ENCODE data around the gene UBTF.

The UBTF gene

GRCh38 chr17:44170135-44170498 is 49.4 kb downstream of the UBTF start:
- no peak overlapping the region for H3K4me3 ChIP-seq (ENCODE audit: low read length)
- no peak overlapping the region for H3K9ac ChIP-seq (ENCODE audit: low read length)
- peaks cover 17% of the 10 kb centered on the region for H3K4me1 ChIP-seq (ENCODE audit: low read length)
- no peaks in the 10 kb centered on the region for H3K36me3 ChIP-seq (replicated peaks; ENCODE audit: low read depth, low read length)
- H3K79me2 ChIP-seq (ENCODE audit: low read length): no peaks in the 10 kb centered on the region
- TF ChIP-seq CTCF (IDR thresholded peaks at IDR 0.05; ENCODE audit: low read depth, low read length) (no peak), EZH2phosphoT487 (IDR thresholded peaks at IDR 0.05; ENCODE audit: low read depth) (no peak)
- H2AFZ ChIP-seq (ENCODE audit: low read depth, low read length): no peak overlapping the region
- no peaks in the 10 kb centered on the region for H4K20me1 ChIP-seq (ENCODE audit: insufficient read depth, low read length)
- H3K27me3 ChIP-seq (ENCODE audit: low read depth, low read length): no peaks in the 10 kb centered on the region; the same call in 1 of the 2 replicates
- H3K4me2 ChIP-seq (ENCODE audit: low read length): peak overlapping the region; percentile 38; the same call in 1 of the 2 replicates
- H3K27ac ChIP-seq (ENCODE audit: low read length): no peak overlapping the region
- H3K9me3 ChIP-seq (ENCODE audit: insufficient read depth, low read length): no peaks in the 10 kb centered on the region

GRCh38 chr17:44167181-44167861 is 52.2 kb downstream of the UBTF start:
- H3K9me3 ChIP-seq (ENCODE audit: insufficient read depth, low read length): no peaks in the 10 kb centered on the region
- H3K4me1 ChIP-seq (ENCODE audit: low read length): peaks cover 17% of the 10 kb centered on the region
- TF ChIP-seq CTCF (IDR thresholded peaks at IDR 0.05; ENCODE audit: low read depth, low read length) (no peak), EZH2phosphoT487 (IDR thresholded peaks at IDR 0.05; ENCODE audit: low read depth) (no peak)
- no peaks in the 10 kb centered on the region for H3K79me2 ChIP-seq (ENCODE audit: low read length)
- H4K20me1 ChIP-seq (ENCODE audit: insufficient read depth, low read length): no peaks in the 10 kb centered on the region
- H3K4me3 ChIP-seq (ENCODE audit: low read length): no peak overlapping the region
- H3K27ac ChIP-seq (ENCODE audit: low read length): no peak overlapping the region
- H3K4me2 ChIP-seq (ENCODE audit: low read length): no peak overlapping the region
- no peak overlapping the region for H3K9ac ChIP-seq (ENCODE audit: low read length)
- H2AFZ ChIP-seq (ENCODE audit: low read depth, low read length): no peak overlapping the region
- no peaks in the 10 kb centered on the region; the same call in 1 of the 2 replicates for H3K27me3 ChIP-seq (ENCODE audit: low read depth, low read length)
- no peaks in the 10 kb centered on the region for H3K36me3 ChIP-seq (replicated peaks; ENCODE audit: low read depth, low read length)

GRCh38 chr17:44164476-44164875 is 55.0 kb downstream of the UBTF start:
- H2AFZ ChIP-seq (ENCODE audit: low read depth, low read length): no peak overlapping the region
- no peak overlapping the region for H3K27ac ChIP-seq (ENCODE audit: low read length)
- H3K9ac ChIP-seq (ENCODE audit: low read length): no peak overlapping the region
- H4K20me1 ChIP-seq (ENCODE audit: insufficient read depth, low read length): no peaks in the 10 kb centered on the region
- no peak for TF ChIP-seq CTCF (IDR thresholded peaks at IDR 0.05; ENCODE audit: low read depth, low read length)
- H3K9me3 ChIP-seq (ENCODE audit: insufficient read depth, low read length): no peaks in the 10 kb centered on the region
- H3K79me2 ChIP-seq (ENCODE audit: low read length): no peaks in the 10 kb centered on the region
- peaks cover 9% of the 10 kb centered on the region for H3K4me1 ChIP-seq (ENCODE audit: low read length)
- no peak overlapping the region for H3K4me3 ChIP-seq (ENCODE audit: low read length)
- H3K4me2 ChIP-seq (ENCODE audit: low read length): no peak overlapping the region
- H3K27me3 ChIP-seq (ENCODE audit: low read depth, low read length): no peaks in the 10 kb centered on the region
- H3K36me3 ChIP-seq (replicated peaks; ENCODE audit: low read depth, low read length): no peaks in the 10 kb centered on the region

- no peaks in the 10 kb centered on the region for H3K79me2 ChIP-seq (ENCODE audit: low read length)
- TF ChIP-seq CTCF (IDR thresholded peaks at IDR 0.05; ENCODE audit: low read depth, low read length) (no peak), EZH2phosphoT487 (IDR thresholded peaks at IDR 0.05; ENCODE audit: low read depth) (no peak)
These were observed 59.8 kb downstream of the UBTF start for GRCh38 chr17:44159519-44160210.

More at GRCh38 chr17:44159519-44160210, 59.8 kb downstream of the UBTF start:
- Histone ChIP-seq H3K27me3 (ENCODE audit: low read depth, low read length) (no peaks in the 10 kb centered on the region), H3K4me3 (ENCODE audit: low read length) (no peak overlapping the region), H4K20me1 (ENCODE audit: insufficient read depth, low read length) (no peaks in the 10 kb centered on the region), H3K4me1 (ENCODE audit: low read length) (peaks cover 12% of the 10 kb centered on the region), H3K27ac (ENCODE audit: low read length) (peak overlapping the region; percentile 47), H3K4me2 (ENCODE audit: low read length) (peak overlapping the region; percentile 20; the same call in 1 of the 2 replicates), H3K36me3 (replicated peaks; ENCODE audit: low read depth, low read length) (peaks cover 17% of the 10 kb centered on the region), H3K9ac (ENCODE audit: low read length) (no peak overlapping the region), H3K9me3 (ENCODE audit: insufficient read depth, low read length) (no peaks in the 10 kb centered on the region), H2AFZ (ENCODE audit: low read depth, low read length) (no peak overlapping the region)

All from OCI-LY3 (cell line).